Tibial nerve (tissue), 4 donors: ENCODE data around the gene RGS7.

Source experiments
- EP300 ChIP-seq, 2 donors: sonication (generic); formaldehyde crosslinking; IDR thresholded peaks; one replicate each; pipeline ENCODE4 v1.6.1; 2017; ENCODE audit warnings: antibody characterized with exemption in 2 of 2, mild to moderate bottlenecking in 1 of 2
- POLR2A ChIP-seq, 2 donors: fragments of 450-650 bp; IDR thresholded peaks; one replicate each; pipeline ENCODE4 v1.6.1; 2017; ENCODE audit warnings: antibody characterized with exemption in 2 of 2, mild to moderate bottlenecking in 2 of 2, moderate library complexity in 2 of 2
- TF ChIP-seq, protein P1 (sequence below), 5 experiments: fragments of 200-600 bp in 3 of 5; fragments of 450-650 bp in 2 of 5; sonication (generic) in 3 of 5; IDR thresholded peaks; one replicate each; pipeline ENCODE4 v1.5.1; 2016 to 2019; ENCODE audit warnings: antibody characterized with exemption in 5 of 5, mild to moderate bottlenecking in 3 of 5, moderate library complexity in 2 of 5

DNA sequence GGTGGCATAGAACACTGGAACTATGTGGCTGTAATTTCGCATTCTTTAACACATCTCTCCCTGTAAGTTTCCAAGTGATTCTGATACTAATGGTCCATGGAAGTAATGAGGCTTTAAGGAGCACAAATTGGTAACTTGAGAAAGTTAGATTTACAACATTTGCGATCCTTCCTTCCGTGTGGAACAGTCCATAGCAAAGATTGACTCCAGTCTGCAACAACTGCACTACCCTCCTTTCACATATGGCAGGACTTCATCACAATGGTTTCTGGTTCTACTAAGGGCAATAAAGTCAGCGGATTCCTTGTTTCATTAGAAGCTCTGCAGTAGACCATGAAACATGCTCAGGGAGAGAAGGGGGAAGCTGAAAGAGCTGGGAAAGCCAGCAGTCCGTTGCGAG, 261.2 kb downstream of the RGS7 start:
- TF ChIP-seq, protein P1, sequence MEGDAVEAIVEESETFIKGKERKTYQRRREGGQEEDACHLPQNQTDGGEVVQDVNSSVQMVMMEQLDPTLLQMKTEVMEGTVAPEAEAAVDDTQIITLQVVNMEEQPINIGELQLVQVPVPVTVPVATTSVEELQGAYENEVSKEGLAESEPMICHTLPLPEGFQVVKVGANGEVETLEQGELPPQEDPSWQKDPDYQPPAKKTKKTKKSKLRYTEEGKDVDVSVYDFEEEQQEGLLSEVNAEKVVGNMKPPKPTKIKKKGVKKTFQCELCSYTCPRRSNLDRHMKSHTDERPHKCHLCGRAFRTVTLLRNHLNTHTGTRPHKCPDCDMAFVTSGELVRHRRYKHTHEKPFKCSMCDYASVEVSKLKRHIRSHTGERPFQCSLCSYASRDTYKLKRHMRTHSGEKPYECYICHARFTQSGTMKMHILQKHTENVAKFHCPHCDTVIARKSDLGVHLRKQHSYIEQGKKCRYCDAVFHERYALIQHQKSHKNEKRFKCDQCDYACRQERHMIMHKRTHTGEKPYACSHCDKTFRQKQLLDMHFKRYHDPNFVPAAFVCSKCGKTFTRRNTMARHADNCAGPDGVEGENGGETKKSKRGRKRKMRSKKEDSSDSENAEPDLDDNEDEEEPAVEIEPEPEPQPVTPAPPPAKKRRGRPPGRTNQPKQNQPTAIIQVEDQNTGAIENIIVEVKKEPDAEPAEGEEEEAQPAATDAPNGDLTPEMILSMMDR (IDR thresholded peaks at IDR 0.05): no peak
- no peak for TF ChIP-seq POLR2A (IDR thresholded peaks at IDR 0.05)
- TF ChIP-seq EP300 (IDR thresholded peaks at IDR 0.05): no peak
